CD1c-positive myeloid dendritic cell (primary cell): ENCODE data around the gene PPFIA2.

ENCODE experiments used
- DNase-seq: peaks from one replicate; pipeline ENCODE4 v3.0.0-alpha.2; 2016; ENCODE audit errors: extremely low spot score

The PPFIA2 gene

GRCh38 chr12:81546811-81547210 is 212.3 kb downstream of the PPFIA2 start:
- DNase-seq = no peak

- no peak for DNase-seq
Observed at GRCh38 chr12:81543621-81544139, 215.5 kb downstream of the PPFIA2 start.

GRCh38 chr12:81542065-81543010 is 216.8 kb downstream of the PPFIA2 start:
- no peak for DNase-seq

GRCh38 chr12:81541121-81541520 is 218.0 kb downstream of the PPFIA2 start:
- no peak for DNase-seq

- DNase-seq = no peak
Observed at GRCh38 chr12:81539279-81539678, 219.9 kb downstream of the PPFIA2 start.

GRCh38 chr12:81533054-81533453 is 226.1 kb downstream of the PPFIA2 start:
- no peak for DNase-seq

- no peak for DNase-seq
Observed at GRCh38 chr12:81530352-81530751, 228.8 kb downstream of the PPFIA2 start.

- DNase-seq = no peak
Observed at GRCh38 chr12:81520064-81520945, 238.8 kb downstream of the PPFIA2 start.

GRCh38 chr12:81518638-81519037 is 240.5 kb downstream of the PPFIA2 start:
- DNase-seq = no peak

GRCh38 chr12:81517296-81517695 is 241.9 kb downstream of the PPFIA2 start:
- no peak for DNase-seq

- no peak for DNase-seq
Observed at GRCh38 chr12:81502912-81503695, 256.0 kb downstream of the PPFIA2 start.

- no peak for DNase-seq
Observed at GRCh38 chr12:81500788-81501187, 258.4 kb downstream of the PPFIA2 start.

GRCh38 chr12:81499809-81500208 is 259.3 kb downstream of the PPFIA2 start:
- DNase-seq = no peak

GRCh38 chr12:81492131-81492720 is 266.9 kb downstream of the PPFIA2 start:
- DNase-seq = no peak

GRCh38 chr12:81472934-81473333 is 286.2 kb downstream of the PPFIA2 start:
- no peak for DNase-seq

GRCh38 chr12:81470923-81471322 is 288.2 kb downstream of the PPFIA2 start:
- no peak for DNase-seq

GRCh38 chr12:81468206-81468605 is 290.9 kb downstream of the PPFIA2 start:
- no peak for DNase-seq

GRCh38 chr12:81465876-81466275 is 293.3 kb downstream of the PPFIA2 start:
- no peak for DNase-seq

- no peak for DNase-seq
Observed at GRCh38 chr12:81465191-81465590, 294.0 kb downstream of the PPFIA2 start.

GRCh38 chr12:81461163-81461562 is 298.0 kb downstream of the PPFIA2 start:
- no peak for DNase-seq
